ENCODE data around the gene SETD7.

DNA sequence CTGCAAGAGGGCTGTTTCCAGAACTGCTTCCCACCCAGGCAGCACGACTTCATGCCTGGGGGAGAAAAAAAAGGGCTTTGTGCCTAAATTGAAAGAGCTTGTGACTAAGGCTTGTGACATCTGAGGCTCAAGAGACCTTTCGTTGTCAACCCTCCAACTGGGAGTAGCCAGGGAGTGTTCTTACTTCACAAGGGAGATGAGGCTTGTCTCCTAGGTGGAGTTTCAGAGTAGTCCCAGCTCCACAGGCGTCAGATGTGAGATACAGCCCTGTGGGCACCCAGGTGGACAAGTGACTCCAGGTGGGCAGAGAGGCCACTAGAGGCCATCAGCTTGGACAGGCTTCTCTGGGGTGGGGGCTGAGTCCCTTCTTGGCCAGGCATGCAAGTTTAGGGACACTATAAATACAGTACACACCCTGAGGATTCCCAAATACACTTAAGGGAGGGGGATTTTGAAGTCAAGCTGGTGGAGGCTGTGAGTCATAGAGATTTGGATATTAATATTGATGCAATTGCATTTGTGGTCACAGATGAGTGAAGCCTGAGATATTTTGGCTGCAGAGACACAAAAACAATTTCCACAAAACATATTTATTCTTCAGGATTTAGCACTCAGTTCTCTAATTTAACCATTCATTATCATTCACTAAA lies 40.1 kb upstream of the SETD7 start:
- TF ChIP-seq, protein P1, sequence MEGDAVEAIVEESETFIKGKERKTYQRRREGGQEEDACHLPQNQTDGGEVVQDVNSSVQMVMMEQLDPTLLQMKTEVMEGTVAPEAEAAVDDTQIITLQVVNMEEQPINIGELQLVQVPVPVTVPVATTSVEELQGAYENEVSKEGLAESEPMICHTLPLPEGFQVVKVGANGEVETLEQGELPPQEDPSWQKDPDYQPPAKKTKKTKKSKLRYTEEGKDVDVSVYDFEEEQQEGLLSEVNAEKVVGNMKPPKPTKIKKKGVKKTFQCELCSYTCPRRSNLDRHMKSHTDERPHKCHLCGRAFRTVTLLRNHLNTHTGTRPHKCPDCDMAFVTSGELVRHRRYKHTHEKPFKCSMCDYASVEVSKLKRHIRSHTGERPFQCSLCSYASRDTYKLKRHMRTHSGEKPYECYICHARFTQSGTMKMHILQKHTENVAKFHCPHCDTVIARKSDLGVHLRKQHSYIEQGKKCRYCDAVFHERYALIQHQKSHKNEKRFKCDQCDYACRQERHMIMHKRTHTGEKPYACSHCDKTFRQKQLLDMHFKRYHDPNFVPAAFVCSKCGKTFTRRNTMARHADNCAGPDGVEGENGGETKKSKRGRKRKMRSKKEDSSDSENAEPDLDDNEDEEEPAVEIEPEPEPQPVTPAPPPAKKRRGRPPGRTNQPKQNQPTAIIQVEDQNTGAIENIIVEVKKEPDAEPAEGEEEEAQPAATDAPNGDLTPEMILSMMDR (IDR thresholded peaks at IDR 0.05) = no peak
- TF ChIP-seq POLR2A (IDR thresholded peaks at IDR 0.05) = no peak

Measured in vagina (tissue), 2 donors.